Gastroesophageal sphincter (tissue), 4 donors: ENCODE measurements around the gene ARHGEF19. TPM values are rescaled to one million over a fixed set of nuclear protein-coding genes. Genes with fewer than 3 reads are reported as not detected.

Experiments
- ATAC-seq: fragments of 150-250 bp; one replicate; pipeline ENCODE4 v1.9.1; 2016; ENCODE audit warnings: mild to moderate bottlenecking, moderate library complexity
- H3K27ac ChIP-seq, 4 donors: fragments of 200-600 bp; sonication (generic) in 3 of 4; 1 replicate in 3 of 4; 2 replicates in 1 of 4; pipeline ENCODE4 v1.5.1; 2016 to 2019
- H3K27me3 ChIP-seq: fragments of 200-600 bp; sonication (generic); one replicate; pipeline ENCODE4 v1.5.1; 2019
- H3K36me3 ChIP-seq, 2 donors: fragments of 200-600 bp; sonication (generic); one replicate each; pipeline ENCODE4 v1.5.1; 2019; ENCODE audit warnings: control low read depth in 1 of 2
- H3K4me1 ChIP-seq, 3 donors: fragments of 200-600 bp; sonication (generic); 1 replicate in 2 of 3; 2 replicates in 1 of 3; pipeline ENCODE4 v1.5.1; 2016 to 2019; ENCODE audit warnings: control low read depth in 2 of 3
- H3K4me3 ChIP-seq, 2 donors: fragments of 200-600 bp; sonication (generic); one replicate each; pipeline ENCODE4 v1.5.1; 2019; ENCODE audit warnings: mild to moderate bottlenecking in 1 of 2, moderate library complexity in 1 of 2
- H3K9me3 ChIP-seq, 3 donors: fragments of 200-600 bp; sonication (generic); one replicate each; pipeline ENCODE4 v1.5.1; 2017 to 2019; ENCODE audit warnings: control low read depth in 2 of 3
- EP300 ChIP-seq: sonication (generic); formaldehyde crosslinking; IDR thresholded peaks from one replicate; pipeline ENCODE4 v1.6.1; 2017; ENCODE audit warnings: antibody characterized with exemption, mild to moderate bottlenecking
- POLR2A ChIP-seq, 2 donors: fragments of 450-650 bp; IDR thresholded peaks; one replicate each; pipeline ENCODE4 v1.6.1; 2017; ENCODE audit warnings: antibody characterized with exemption in 2 of 2, mild to moderate bottlenecking in 2 of 2, moderate library complexity in 1 of 2
- POLR2AphosphoS5 ChIP-seq: sonication (generic); formaldehyde crosslinking; IDR thresholded peaks from one replicate; pipeline ENCODE4 v1.6.1; 2017; ENCODE audit warnings: antibody characterized with exemption
- WGBS, 2 donors: methylation state at CpG; one replicate each; pipeline ENCODE4 v1.1.5; 2018; ENCODE audit warnings: low coverage in 1 of 2; 5-methylcytosine and 5-hydroxymethylcytosine counted together
- total RNA-seq, 4 donors: library from RNA; depleted of rRNA; stranded (reverse); fragments of >200 nt; gene quantifications; one replicate each; pipeline ENCODE4 v1.1.0, GENCODE V29; 2016
- TF ChIP-seq, protein P1 (sequence below), 4 experiments: fragments of 200-600 bp in 2 of 4; fragments of 450-650 bp in 2 of 4; sonication (generic) in 1 of 4; IDR thresholded peaks; one replicate each; pipeline ENCODE4 v1.5.1; 2017 to 2019; ENCODE audit warnings: antibody characterized with exemption in 4 of 4, mild to moderate bottlenecking in 2 of 4, moderate library complexity in 2 of 4

The ARHGEF19 gene
- total RNA-seq, 4 donors from 2014 or later = 2.8 to 3.6 (median 3.4) TPM

- Histone ChIP-seq H3K36me3 (peaks cover 0 to 21% of the 10 kb centered on the region in 2 donors), H3K27me3 (no peaks in the 10 kb centered on the region), H3K4me1 (peaks cover 0 to 23% (median 18%) of the 10 kb centered on the region in 3 donors), H3K9me3 (no peaks in the 10 kb centered on the region), H3K27ac (no peak overlapping the region), H3K4me3 (no peak overlapping the region)
- no peak for ATAC-seq
- 95% methylated on average over 2 of the region's 2 CpGs; no CpG with 5 or more reads in 1 of the 2 donors for WGBS, 2 donors
- TF ChIP-seq POLR2A (IDR thresholded peaks at IDR 0.05) = no peak
- no peak for TF ChIP-seq EP300
- no peak for TF ChIP-seq POLR2AphosphoS5
- TF ChIP-seq, protein P1, sequence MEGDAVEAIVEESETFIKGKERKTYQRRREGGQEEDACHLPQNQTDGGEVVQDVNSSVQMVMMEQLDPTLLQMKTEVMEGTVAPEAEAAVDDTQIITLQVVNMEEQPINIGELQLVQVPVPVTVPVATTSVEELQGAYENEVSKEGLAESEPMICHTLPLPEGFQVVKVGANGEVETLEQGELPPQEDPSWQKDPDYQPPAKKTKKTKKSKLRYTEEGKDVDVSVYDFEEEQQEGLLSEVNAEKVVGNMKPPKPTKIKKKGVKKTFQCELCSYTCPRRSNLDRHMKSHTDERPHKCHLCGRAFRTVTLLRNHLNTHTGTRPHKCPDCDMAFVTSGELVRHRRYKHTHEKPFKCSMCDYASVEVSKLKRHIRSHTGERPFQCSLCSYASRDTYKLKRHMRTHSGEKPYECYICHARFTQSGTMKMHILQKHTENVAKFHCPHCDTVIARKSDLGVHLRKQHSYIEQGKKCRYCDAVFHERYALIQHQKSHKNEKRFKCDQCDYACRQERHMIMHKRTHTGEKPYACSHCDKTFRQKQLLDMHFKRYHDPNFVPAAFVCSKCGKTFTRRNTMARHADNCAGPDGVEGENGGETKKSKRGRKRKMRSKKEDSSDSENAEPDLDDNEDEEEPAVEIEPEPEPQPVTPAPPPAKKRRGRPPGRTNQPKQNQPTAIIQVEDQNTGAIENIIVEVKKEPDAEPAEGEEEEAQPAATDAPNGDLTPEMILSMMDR (IDR thresholded peaks at IDR 0.05) = no peak
Measured at GRCh38 chr1:16235347-16235746, 22.9 kb upstream of the ARHGEF19 start.

DNA sequence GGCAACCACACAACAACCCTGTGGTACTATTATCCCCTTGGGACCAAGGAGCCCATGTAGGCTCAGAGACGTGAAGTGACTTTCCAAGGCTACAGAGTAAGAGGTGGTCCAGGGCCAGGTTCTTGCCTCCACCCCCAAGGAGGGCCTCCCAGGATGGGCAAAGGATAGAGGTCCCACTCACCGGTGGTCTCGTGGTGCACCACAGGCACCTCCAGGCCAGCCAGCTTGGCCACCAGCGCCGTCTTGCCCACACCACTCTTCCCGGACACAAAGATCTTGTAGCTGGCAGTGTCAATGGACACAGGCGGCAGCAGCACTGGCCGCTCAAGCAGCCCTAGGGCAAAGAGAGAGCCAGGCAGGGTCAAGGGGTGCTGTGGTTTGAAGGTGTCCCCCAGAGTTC is 21.0 kb upstream of the ARHGEF19 start:
- WGBS, 2 donors = 100% methylated on average over 2 of the region's 8 CpGs; no CpG with 5 or more reads in 1 of the 2 donors
- ATAC-seq = no peak

DNA sequence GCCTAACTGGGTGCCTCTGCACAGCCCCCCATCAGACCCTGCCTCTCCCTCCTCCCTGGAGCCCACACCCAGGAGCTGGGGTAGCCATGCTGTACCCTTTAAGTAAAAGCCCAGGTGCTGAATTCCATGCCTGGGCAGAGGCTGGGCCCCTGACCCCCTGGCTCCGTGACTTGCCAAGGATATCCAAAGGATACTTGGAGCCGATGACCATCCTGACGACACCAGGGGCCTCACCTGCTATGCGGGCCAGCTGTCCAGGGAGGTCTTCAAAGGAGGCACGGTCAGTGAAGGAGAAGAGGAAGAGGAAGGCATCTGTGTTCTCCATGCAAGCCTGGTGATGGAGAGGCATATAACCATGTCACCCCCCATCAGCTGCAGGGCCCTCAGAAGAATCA is 19.9 kb upstream of the ARHGEF19 start:
- no peak overlapping the region for H3K4me3 ChIP-seq
- peaks cover 0 to 21% of the 10 kb centered on the region in 2 donors for H3K36me3 ChIP-seq
- WGBS, 2 donors = 100% methylated on average over 4 of the region's 5 CpGs; no CpG with 5 or more reads in 1 of the 2 donors
- ATAC-seq = no peak
- peaks cover 11% of the 10 kb centered on the region for H3K27me3 ChIP-seq
- no peak overlapping the region for H3K27ac ChIP-seq
- peaks cover 0 to 22% (median 11%) of the 10 kb centered on the region in 3 donors for H3K4me1 ChIP-seq
- TF ChIP-seq, protein P1 (IDR thresholded peaks at IDR 0.05) = no peak
- TF ChIP-seq POLR2A (IDR thresholded peaks at IDR 0.05) (no peak), POLR2AphosphoS5 (no peak), EP300 (no peak)
- H3K9me3 ChIP-seq = peaks cover 0 to under 1% (median 0%) of the 10 kb centered on the region in 3 donors

More for the DNA sequence above, 21.0 kb upstream of the ARHGEF19 start:
- no peak for TF ChIP-seq EP300
- no peak for TF ChIP-seq POLR2AphosphoS5
- TF ChIP-seq, protein P1 (IDR thresholded peaks at IDR 0.05) = no peak
- no peak for TF ChIP-seq POLR2A (IDR thresholded peaks at IDR 0.05)
- Histone ChIP-seq H3K27me3 (peaks cover under 1% of the 10 kb centered on the region), H3K4me1 (peaks cover 0 to 23% (median 18%) of the 10 kb centered on the region in 3 donors), H3K27ac (no peak overlapping the region), H3K9me3 (no peaks in the 10 kb centered on the region), H3K36me3 (peaks cover 0 to 21% of the 10 kb centered on the region in 2 donors), H3K4me3 (no peak overlapping the region)

GRCh38 chr1:16231331-16232315 is 19.2 kb upstream of the ARHGEF19 start:
- H3K27me3 ChIP-seq = peaks cover 18% of the 10 kb centered on the region
- WGBS, 2 donors = 87 to 94% methylated on average over 7 to 16 of the region's 35 CpGs
- TF ChIP-seq POLR2A (IDR thresholded peaks at IDR 0.05) (no peak), POLR2AphosphoS5 (no peak), EP300 (no peak)
- TF ChIP-seq, protein P1 (IDR thresholded peaks at IDR 0.05) = no peak
- H3K36me3 ChIP-seq = peaks cover 0 to 21% of the 10 kb centered on the region in 2 donors
- no peak overlapping the region for H3K4me3 ChIP-seq
- ATAC-seq = no peak
- H3K9me3 ChIP-seq = peaks cover 0 to 7% (median 0%) of the 10 kb centered on the region in 3 donors
- no peak overlapping the region for H3K27ac ChIP-seq
- H3K4me1 ChIP-seq = peaks cover 0 to 25% (median 9%) of the 10 kb centered on the region in 3 donors
